Anterior cingulate cortex (tissue), 58 donors: Measurements from ENCODE around the gene WASL.
"Not testable (repeated sequence)": the region's sequence is repeated elsewhere in the genome, so short reads cannot be mapped to it uniquely, and the experiment has no call there.

ENCODE experiments used
- DNase-seq, 58 donors: peaks; one replicate each; lab custom pipeline; 2025; lab: John Stamatoyannopoulos, UW

WASL gene

DNA sequence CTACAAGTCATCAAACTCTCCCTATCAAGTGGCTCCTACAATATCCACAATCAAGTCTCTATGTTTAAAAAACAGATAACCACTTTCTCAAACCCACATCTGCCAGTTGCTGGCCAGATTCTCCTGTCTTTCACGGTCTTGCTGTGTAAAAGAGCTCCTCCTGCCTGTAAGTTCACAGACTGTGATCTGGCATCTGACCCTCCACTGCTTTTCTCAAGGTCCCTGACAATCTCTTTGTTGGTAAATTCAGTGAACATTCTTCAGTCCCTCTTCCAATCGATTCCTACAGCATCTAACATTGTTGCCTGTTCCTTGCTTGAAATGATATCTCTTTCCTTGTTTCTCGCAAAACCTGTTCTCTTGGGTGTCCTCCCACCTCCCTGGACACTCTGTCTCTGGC, 111.6 kb downstream of the WASL start:
- DNase-seq: no peak

DNA sequence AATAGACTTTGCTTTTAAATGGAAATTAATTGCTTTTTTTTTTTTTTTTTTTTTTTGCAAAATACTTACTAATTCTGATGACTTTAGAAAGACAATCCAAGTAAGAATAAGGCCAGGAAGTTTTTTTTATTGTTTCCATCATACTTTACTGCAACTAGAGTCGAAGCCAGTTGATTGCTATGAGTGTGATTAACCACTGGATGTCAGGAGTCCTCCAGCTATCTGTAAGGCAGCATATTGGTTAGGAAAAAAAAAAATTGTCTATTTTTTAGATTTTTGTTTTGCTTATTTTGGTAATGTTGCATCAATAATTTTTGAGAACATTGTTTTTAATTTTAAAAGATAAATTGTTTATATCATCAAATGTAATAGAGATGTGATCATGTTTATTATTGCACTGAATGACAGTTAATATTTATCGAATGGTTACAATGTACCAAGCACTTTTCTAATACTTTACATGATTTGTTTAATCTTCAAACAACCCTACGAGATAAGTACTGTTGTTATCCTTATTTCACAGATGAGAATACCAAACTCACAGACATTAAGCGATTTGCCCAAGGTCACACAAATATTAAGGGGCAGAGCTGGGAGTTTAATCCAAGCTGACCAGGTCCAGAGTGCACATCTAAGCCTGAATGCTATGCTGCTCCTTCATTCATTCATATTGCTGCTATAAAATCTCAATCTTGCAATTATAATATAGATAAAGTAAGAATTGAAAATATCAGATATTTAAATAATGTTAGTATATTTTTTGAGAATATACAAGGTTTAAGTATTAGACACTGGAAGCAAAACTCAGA, 113.0 kb downstream of the WASL start:
- DNase-seq: no peak

DNA sequence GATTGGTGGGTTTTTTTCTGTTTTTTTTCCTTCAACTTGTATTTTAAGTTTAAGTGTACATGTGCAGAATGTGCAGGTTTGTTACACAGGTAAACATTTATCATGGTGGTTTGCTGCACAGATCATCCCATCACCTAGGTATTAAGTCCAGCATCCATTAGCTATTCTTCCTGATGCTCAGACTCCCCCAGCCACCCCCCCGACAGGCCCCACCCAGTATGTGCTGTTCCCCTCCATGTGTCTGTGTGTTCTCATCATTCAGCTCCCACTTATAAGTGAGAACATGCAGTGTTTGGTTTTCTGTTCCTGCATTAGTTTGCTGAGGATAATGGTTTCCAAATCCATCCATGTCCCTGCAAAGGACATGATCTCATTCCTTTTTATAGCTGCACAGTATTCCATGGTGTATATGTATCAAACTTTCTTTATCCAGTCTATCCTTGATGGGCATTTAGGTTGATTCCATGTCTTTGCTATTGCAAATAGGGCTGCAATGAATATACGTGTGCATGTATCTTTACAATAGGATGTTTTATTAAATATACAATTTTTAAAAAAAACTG, 114.7 kb downstream of the WASL start:
- not testable (repeated sequence) for DNase-seq

DNA sequence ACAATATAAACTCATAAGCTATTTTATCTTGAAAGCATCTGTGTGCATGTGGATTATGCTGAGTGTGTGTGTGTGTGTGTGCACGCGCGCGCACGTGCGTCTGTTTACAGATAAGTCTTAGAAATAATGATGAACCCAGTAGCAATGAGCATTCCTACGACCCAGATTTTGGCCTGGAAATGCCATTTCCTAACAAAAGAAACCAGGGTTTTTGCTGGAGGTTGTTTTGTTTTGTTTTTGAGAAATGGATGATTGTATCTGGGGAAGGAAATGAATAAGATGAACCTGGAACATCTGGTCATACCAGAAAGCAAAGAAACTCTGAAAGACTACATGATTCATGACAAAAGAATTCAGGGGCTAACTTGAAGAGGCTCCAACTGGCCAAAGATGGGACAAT, 115.2 kb downstream of the WASL start:
- no peak for DNase-seq

DNA sequence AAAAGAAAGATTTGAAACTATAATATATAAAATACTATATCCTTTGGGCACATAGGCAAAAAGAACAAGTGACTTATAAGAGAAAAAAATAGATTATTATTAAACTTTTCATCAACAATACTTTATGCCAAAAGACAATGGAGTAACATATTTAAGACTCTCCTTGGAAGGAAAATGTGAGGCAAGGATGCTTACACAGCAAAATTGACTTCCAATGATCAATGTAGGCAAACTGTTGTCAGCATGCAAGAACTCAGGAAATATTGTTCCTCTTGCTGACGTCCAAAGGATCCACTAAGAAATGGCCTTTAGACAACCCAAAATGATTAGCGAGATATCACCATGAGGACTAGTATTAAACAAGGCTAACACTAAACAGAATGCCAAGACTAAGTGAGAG, 116.0 kb downstream of the WASL start:
- DNase-seq: no peak
